Caki2 (cell line): ENCODE data around the gene KHDC1L. TPM values are rescaled to one million over a fixed set of nuclear protein-coding genes. Genes with fewer than 3 reads are reported as not detected.
A peak's percentile ranks its signal among the peaks of the same experiment; 100 is the strongest.
"Not testable (repeated sequence)": the region's sequence is repeated elsewhere in the genome, so short reads cannot be mapped to it uniquely, and the experiment has no call there.

ENCODE experiments used
- DNase-seq: peaks from one replicate; pipeline ENCODE4 v3.0.0-alpha.2; 2015; ENCODE audit warnings: low read depth
- in situ Hi-C: cut with HindIII; loops from 2 replicates; pipeline ENCODE4 v1.10.0; 2016; ENCODE audit warnings: low sequenced_read_pairs, low pct_unique_long_range_greater_than_20kb, mixed read lengths
- total RNA-seq: library from RNA; depleted of rRNA; stranded (reverse); fragments of >200 nt; shearing (Covaris generic); gene quantifications from 2 replicates; pipeline ENCODE4 v1.2.3, GENCODE V29; 2014; ENCODE audit warnings: low replicate concordance; rRNA removed

The KHDC1L gene
- not detected in 2 replicates for total RNA-seq

- DNase-seq: no peak
- in situ Hi-C loops: no loop called here
Observed at GRCh38 chr6:73225396-73225795, at the start of gene KHDC1L. TSS of gene KHDC1L (minus strand) at chr6:73225496. CDS start at chr6:73225408, 88 bp downstream.

- in situ Hi-C loops, DNase-seq: not testable (repeated sequence)
Observed at GRCh38 chr6:73269296-73269695, 44.0 kb upstream of the KHDC1L start.

- DNase-seq, in situ Hi-C loops: not testable (repeated sequence)
Observed at GRCh38 chr6:73268896-73269295, 43.6 kb upstream of the KHDC1L start.

- DNase-seq: no peak
- in situ Hi-C loops: no loop called here
Observed at GRCh38 chr6:73264446-73264845, 39.1 kb upstream of the KHDC1L start.

- in situ Hi-C loops: no loop called here
- DNase-seq: no peak
Observed at GRCh38 chr6:73263570-73263909, 38.2 kb upstream of the KHDC1L start.

GRCh38 chr6:73262671-73263569, 37.6 kb upstream of the KHDC1L start, which contains the start of gene KHDC1:
TSS of gene KHDC1 (minus strand) at chr6:73263196. CDS start at chr6:73242517, 20,679 bp downstream.
- in situ Hi-C loops: no loop called here
- peak; percentile 50 for DNase-seq

- in situ Hi-C loops: no loop called here
- no peak for DNase-seq
Observed at GRCh38 chr6:73258721-73259120, 33.4 kb upstream of the KHDC1L start.

GRCh38 chr6:73254323-73254722, 29.0 kb upstream of the KHDC1L start:
- DNase-seq, in situ Hi-C loops: not testable (repeated sequence)

- no peak for DNase-seq
- in situ Hi-C loops: no loop called here
Observed at GRCh38 chr6:73252703-73253102, 27.4 kb upstream of the KHDC1L start.

GRCh38 chr6:73250016-73250415, 24.7 kb upstream of the KHDC1L start:
- DNase-seq: no peak
- in situ Hi-C loops: no loop called here

GRCh38 chr6:73248192-73248903, 23.1 kb upstream of the KHDC1L start:
- DNase-seq: no peak
- in situ Hi-C loops: no loop called here

GRCh38 chr6:73242001-73242400, 16.7 kb upstream of the KHDC1L start:
- in situ Hi-C loops: no loop called here
- DNase-seq: no peak

GRCh38 chr6:73240730-73241129, 15.4 kb upstream of the KHDC1L start:
- DNase-seq: no peak
- in situ Hi-C loops: no loop called here

GRCh38 chr6:73236144-73236750, 11.0 kb upstream of the KHDC1L start:
- in situ Hi-C loops: no loop called here
- peak; percentile 5 for DNase-seq

- DNase-seq: no peak
- in situ Hi-C loops: no loop called here
Observed at GRCh38 chr6:73234733-73235132, 9.4 kb upstream of the KHDC1L start.

- in situ Hi-C loops, DNase-seq: not testable (repeated sequence)
Observed at GRCh38 chr6:73233971-73234370, 8.7 kb upstream of the KHDC1L start.

- in situ Hi-C loops: no loop called here
- DNase-seq: no peak
Observed at GRCh38 chr6:73233048-73233447, 7.8 kb upstream of the KHDC1L start.

GRCh38 chr6:73231986-73232391, 6.7 kb upstream of the KHDC1L start:
- in situ Hi-C loops: no loop called here
- DNase-seq: no peak
